ENCODE results near the gene TMEM163. TPM values are rescaled to one million over a fixed set of nuclear protein-coding genes. Genes with fewer than 3 reads are reported as not detected.

TMEM163 gene
- total RNA-seq, 2 donors from 2014 or later: 0.24 TPM; not detected in 1

DNA sequence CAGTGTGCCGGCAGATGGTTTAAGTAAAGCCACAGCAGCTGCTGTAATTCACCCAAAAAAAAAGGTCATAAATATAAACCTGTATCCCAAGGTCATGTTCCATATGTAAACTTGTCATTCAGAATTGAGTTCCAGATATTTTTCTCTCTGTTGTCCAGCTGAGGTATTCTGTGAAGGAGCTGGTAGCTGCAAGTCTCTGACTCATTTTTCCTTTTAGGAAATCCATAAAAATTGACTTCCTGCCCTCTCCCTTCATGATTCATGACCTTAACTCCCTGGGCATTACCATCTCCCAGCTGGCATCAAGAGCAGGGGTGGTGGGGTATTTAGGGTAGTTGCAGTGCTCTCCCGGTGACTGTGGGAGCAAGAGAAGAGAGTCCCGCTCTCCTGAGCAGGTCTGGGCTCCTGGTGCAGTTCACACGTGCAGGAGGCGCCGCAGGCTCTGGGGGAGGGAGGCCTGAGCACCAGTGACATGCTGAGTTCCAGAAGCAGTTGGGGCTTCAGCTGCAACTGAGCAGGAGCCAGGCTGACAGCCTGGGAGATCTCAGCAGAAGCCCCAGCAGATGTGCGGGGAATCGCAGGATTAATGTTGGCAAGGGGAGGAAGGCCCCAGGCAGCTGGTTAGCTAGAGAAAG, 272.3 kb downstream of the TMEM163 start:
- H3K9ac ChIP-seq (ENCODE audit: extremely low read depth, low read length, poor library complexity, severe bottlenecking): no peak overlapping the region
- H3K36me3 ChIP-seq (ENCODE audit: control insufficient read depth, insufficient read depth, low read length): peaks cover 5% of the 10 kb centered on the region
- TF ChIP-seq CTCF (conservative IDR thresholded peaks at IDR 0.05): no peak
- H3K9me3 ChIP-seq (ENCODE audit: control insufficient read depth, low read length): no peaks in the 10 kb centered on the region
- Mint-ChIP-seq H3K4me1 (peaks cover 3% of the 10 kb centered on the region), H3K36me3 (ENCODE audit: low read depth) (peaks cover 34% of the 10 kb centered on the region), H3K4me3 (no peak overlapping the region), H3K9me3 (no peaks in the 10 kb centered on the region), H3K27me3 (ENCODE audit: insufficient read depth) (no peaks in the 10 kb centered on the region), H3K27ac (no peak overlapping the region)
- H3K4me1 ChIP-seq (ENCODE audit: control insufficient read depth, insufficient read depth, low read length): no peaks in the 10 kb centered on the region
- DNase-seq: no peak
- H3K4me3 ChIP-seq (ENCODE audit: low read length): no peak overlapping the region
- no peak overlapping the region for H3K27ac ChIP-seq (ENCODE audit: low read depth, low read length)
- H3K27me3 ChIP-seq (ENCODE audit: control insufficient read depth, insufficient read depth, low read length, poor library complexity, severe bottlenecking): no peaks in the 10 kb centered on the region
- 89 to 92% methylated on average over 5 to 8 of the region's 8 CpGs for WGBS, 2 experiments (ENCODE audit: insufficient coverage in 1 of 2, insufficient read length in 1 of 2)

- Mint-ChIP-seq H3K27me3 (ENCODE audit: insufficient read depth) (no peaks in the 10 kb centered on the region), H3K27ac (no peak overlapping the region), H3K9me3 (no peaks in the 10 kb centered on the region), H3K36me3 (ENCODE audit: low read depth) (peaks cover 34% of the 10 kb centered on the region), H3K4me3 (no peak overlapping the region), H3K4me1 (peaks cover under 1% of the 10 kb centered on the region)
- H3K27me3 ChIP-seq (ENCODE audit: control insufficient read depth, insufficient read depth, low read length, poor library complexity, severe bottlenecking): no peaks in the 10 kb centered on the region
- H3K4me1 ChIP-seq (ENCODE audit: control insufficient read depth, insufficient read depth, low read length): no peaks in the 10 kb centered on the region
- no peak overlapping the region for H3K27ac ChIP-seq (ENCODE audit: low read depth, low read length)
- peaks cover 5% of the 10 kb centered on the region for H3K36me3 ChIP-seq (ENCODE audit: control insufficient read depth, insufficient read depth, low read length)
- DNase-seq: no peak
- TF ChIP-seq CTCF (conservative IDR thresholded peaks at IDR 0.05): no peak
- no peaks in the 10 kb centered on the region for H3K9me3 ChIP-seq (ENCODE audit: control insufficient read depth, low read length)
- H3K9ac ChIP-seq (ENCODE audit: extremely low read depth, low read length, poor library complexity, severe bottlenecking): no peak overlapping the region
- no peak overlapping the region for H3K4me3 ChIP-seq (ENCODE audit: low read length)
- 92 to 96% methylated on average over 10 to 11 of the region's 11 CpGs for WGBS, 2 experiments (ENCODE audit: insufficient coverage in 1 of 2, insufficient read length in 1 of 2)
Measured at GRCh38 chr2:134445985-134446382, 272.8 kb downstream of the TMEM163 start.

DNA sequence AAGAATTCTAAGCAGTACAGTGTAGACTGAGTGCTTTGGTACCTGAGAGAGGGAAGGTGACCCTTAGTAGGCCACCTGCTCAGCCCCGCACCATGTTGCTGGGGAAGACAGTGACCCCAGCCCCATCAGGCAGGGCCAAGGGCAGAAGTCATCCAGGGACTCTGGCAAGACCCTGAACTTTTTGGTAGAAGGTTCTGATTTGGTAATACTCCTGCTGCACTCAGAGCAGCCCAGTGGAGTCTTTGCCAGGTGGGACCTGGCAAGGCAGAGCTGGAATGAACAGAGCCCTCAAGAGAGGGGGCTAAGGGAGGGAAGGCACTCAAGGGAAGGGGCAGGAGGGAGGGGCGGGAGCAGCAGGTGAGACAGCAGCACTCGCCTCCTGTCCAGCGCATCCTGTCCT, 273.7 kb downstream of the TMEM163 start:
- Mint-ChIP-seq H3K27me3 (ENCODE audit: insufficient read depth) (no peaks in the 10 kb centered on the region), H3K9me3 (no peaks in the 10 kb centered on the region), H3K4me3 (no peak overlapping the region), H3K27ac (no peak overlapping the region), H3K4me1 (no peaks in the 10 kb centered on the region), H3K36me3 (ENCODE audit: low read depth) (peaks cover 33% of the 10 kb centered on the region)
- no peak overlapping the region for H3K27ac ChIP-seq (ENCODE audit: low read depth, low read length)
- no peak for DNase-seq
- TF ChIP-seq CTCF (conservative IDR thresholded peaks at IDR 0.05): no peak
- no peak overlapping the region for H3K9ac ChIP-seq (ENCODE audit: extremely low read depth, low read length, poor library complexity, severe bottlenecking)
- 93 to 100% methylated on average over 4 of the region's 4 CpGs for WGBS, 2 experiments (ENCODE audit: insufficient coverage in 1 of 2, insufficient read length in 1 of 2)
- no peaks in the 10 kb centered on the region for H3K9me3 ChIP-seq (ENCODE audit: control insufficient read depth, low read length)
- H3K36me3 ChIP-seq (ENCODE audit: control insufficient read depth, insufficient read depth, low read length): peaks cover 5% of the 10 kb centered on the region
- H3K4me1 ChIP-seq (ENCODE audit: control insufficient read depth, insufficient read depth, low read length): no peaks in the 10 kb centered on the region
- H3K27me3 ChIP-seq (ENCODE audit: control insufficient read depth, insufficient read depth, low read length, poor library complexity, severe bottlenecking): no peaks in the 10 kb centered on the region
- no peak overlapping the region for H3K4me3 ChIP-seq (ENCODE audit: low read length)
